ENCODE measurements around the gene COL25A1.

Gene COL25A1

DNA sequence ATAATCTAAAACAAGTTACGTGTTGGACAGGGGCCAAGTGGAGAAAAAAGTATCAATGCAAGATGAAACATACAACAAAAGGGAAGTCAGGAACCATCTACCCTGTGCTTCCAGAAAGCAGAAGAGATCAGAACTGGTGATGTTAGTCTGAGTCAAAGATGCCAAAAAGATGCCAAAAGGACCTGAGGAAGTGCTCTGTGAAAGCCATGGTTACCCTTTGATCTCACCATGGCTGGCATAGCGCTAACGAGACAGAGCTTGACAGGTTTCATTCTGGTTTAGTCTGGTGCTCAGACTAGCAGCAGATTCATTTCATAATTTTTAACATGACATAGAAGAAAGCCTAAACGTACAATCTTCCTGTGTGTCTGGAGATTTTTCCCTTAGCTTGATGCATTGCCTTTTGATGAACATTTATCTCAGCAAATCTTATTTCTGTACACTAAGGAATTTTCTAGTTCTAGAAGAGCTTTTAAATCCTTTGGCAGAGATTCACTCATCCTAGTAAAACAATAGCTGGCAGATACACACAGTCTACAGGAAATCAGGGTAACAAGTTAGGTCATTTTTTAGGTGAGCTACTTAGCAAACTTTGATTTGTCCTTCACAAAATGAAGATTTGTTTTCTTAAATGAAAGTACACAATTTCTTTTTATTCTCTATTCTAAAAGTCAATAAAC, 87.7 kb downstream of the COL25A1 start:
- DNase-seq, result no peak

DNA sequence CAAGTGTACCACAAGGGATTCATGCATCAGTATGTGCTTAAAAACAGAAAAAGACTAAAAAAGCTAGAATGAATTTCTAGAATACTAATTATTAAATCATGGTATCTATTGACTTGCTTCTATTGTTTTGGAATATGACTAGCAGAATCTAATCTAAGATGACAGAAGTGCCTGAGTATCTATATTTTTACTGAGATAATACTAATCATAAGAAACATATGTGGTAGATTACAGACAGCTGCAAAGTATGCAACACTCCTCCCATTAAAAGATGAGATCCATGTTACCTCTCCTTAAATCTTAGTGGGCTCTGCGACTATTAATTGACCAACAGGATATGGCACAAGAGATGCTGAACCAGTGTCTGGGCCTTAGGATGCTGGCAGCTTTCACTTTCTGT, 89.4 kb downstream of the COL25A1 start:
- no peak for DNase-seq

DNA sequence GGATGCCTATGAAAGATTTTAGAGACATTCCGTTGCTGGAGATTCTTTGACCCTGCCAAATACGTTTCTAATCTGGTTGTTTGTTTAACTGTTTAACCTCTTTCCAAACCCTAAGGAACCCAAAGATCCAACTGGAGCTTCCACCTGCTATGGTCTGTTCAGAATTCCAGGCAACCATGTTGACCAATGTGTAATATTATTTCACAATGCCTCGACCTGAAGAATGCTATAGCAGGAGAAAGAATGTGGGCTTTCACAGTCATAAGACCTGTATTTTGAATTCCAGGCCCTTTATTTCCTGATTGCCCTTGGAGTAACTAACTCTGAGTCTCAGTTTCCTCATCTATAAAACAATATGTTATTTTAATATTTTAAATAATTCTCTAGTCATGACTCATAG, 90.8 kb downstream of the COL25A1 start:
- DNase-seq, result no peak

DNA sequence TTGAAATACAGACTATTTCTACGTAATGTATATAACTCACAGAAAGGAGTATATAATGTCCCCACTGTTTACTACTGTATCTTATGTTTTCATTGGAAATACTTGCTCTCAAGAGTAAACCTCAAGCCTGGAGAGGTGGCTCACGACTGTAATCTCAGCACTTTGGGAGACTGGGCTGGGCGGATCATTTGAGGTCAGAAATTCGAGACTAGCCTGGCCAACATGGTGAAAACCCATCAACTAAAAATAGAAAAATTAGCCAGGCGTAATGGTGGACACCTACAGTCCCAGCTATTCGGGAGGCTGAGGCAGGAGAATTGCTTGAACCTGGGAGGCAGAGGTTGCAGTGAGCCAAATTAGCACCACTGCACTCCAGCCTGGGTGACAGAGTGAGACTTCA, 92.8 kb downstream of the COL25A1 start:
- no peak for DNase-seq

DNA sequence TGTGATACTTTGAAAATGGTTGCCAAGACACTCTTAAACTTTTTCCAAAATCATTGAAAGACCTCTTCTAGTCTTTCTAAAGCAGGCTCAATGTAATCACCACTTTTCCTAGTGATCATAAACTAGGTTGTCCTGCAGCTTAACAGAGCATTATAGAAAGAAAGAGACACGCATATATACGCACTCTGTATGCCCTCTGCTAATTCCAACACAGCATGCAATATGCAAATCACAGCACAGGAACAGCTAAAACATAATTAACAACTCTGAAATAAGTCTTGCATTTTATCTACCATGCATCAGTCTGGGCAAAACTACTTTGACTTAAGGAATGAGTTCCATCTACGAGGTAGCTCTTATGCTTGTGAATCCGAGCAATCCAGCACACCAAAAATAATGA, 94.6 kb downstream of the COL25A1 start:
- DNase-seq, result no peak

DNA sequence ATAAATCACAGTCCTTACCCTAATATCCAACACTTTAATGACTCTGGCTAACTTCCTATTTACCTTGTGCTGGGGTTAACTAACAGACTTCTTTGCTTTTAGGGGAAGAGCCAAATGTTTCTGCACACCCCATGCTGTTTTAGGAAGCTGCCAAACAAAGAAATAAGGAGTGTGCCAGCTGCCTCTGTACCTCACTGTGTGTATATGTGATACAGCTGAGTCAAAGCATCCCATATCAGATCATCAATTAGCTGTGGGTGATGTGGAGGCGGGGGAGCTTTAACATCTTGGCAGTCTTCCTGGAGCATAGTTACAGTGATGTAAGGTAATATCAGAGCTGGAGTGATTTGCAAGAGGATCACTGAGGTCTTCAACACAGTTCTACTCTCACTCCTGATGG, 95.4 kb downstream of the COL25A1 start:
- DNase-seq, result no peak

DNA sequence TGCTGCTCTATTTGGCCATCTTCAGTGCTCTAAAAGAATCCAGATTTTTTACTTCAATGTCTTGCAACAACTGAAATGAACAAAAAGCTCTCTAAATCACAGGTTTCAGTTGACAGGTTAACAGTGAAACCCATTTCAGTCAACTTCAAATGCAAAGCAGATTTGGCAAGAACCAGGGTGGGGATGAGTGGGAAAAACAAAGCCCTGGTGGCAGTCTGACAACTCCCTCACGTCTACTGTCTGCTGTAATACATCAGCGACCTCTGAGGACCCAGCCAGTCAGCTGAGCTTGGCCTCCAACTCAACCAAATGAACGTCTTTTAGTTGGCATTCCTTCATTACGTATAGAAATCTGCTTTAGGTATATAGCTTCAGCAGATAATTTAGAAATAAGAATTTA, 95.8 kb downstream of the COL25A1 start:
- DNase-seq, result no peak

DNA sequence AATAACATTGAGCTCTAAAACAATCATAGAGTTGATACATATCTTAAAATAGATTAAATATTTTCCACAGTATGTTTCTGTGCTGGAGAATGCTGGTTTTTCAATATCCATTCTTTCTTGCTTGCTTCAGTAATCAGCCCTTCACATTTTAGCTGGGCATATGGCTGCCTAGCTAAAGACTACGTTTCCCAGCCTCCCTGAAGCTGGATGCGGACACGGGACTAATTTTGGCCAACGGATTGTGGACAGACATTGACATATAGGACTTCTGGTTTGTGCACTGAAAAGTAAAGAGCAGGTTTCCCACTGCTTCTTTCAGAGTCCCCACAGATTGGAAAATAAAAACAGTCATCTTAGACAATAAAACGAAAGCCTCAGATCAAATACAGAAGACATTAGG, 97.3 kb downstream of the COL25A1 start:
- DNase-seq, result no peak

DNA sequence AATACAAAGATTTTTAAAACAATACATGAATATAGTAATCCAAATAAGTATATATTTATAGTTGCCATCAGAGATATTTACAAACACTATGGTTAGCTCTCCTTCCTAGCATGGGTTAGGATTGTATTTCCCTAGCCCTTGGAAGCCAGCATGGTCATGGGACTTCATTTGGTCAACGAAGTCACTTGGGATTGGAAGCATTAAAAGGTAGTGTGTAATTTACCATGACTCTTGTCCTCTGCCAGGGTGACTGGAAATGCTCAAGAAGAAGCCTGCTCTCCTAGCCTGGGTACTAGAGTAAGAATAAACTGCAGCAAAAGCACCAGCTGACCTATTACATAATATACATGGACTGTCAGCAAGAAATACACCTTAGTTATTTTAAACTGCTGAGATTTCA, 102.9 kb downstream of the COL25A1 start:
- no peak for DNase-seq

DNA sequence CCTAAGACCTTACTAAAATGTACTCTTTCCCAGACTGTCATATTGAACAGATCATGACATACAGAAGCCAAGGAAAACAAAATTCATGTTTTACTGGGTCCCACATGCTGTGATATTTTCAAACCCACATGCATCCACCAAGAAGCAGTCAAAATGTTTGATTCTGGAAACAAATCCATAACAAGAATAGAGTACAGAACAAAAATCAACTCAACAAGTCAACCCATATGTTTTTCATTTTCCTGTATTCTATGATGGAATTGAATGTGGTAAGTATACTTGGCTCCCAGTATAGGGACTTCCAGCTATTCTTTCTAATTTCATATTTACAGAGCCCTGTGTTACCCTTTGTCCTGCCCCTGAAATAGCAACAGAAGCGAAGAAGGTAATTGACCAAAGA, 106.8 kb downstream of the COL25A1 start:
- DNase-seq, result no peak

DNA sequence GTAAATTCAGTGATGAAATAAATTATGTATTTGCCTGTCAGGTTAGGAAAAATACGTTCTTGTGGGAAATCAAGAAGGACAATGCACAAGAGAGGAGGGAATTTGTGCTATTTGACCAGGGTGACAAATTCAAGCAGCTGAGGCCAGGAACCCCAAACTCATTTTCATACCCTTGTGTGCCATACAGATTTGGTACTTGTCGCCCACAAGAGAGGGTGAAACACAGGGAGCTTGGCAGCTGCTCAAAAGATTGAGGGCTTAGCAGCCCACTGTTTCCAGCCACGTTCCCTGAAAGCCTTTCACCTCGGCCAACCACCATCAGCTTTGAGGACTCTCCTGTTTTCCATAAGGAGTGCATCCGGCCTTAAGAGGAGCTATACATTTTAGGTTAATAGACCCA, 111.2 kb downstream of the COL25A1 start:
- no peak for DNase-seq

DNA sequence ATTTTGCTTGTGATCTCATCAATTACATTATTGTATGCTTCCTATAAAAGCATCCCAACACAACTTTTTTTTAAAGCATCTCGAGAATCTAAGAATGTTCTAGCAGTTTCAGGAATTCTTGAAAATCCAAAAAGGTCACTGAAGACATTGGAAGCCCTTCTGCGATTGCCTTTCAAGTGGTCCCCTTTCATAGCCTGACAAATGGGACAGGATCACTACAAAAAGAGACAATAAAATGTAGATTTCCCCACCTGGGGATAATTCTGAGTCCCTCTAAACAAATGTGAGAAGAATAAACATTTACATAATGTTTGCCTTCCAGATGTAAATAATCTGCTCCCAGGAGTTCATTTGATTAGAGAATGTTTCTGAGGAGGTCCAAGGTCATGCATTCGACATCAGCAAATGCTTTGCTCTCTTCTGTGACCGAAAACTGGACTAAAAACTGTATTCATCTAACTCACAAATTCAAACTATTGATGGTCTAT, 116.0 kb downstream of the COL25A1 start:
- no peak for DNase-seq

DNA sequence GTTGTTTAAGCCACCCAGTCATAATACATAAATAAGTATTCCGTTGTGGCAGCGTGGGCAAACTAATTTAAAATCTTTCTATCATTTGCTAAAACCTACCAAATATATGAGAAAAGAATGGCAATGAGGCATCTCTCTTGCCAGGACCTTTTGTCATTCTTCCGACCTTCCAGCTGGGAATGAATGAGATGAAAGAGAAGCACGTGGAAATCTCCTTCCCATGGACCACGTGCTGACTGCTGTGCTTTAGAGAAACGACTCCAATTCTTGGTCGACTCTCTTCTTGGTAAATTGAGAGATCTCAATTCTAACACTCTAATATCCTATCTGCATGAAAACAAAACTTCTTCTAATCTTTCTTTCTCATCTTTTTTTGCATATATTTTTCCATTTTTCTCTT, 116.5 kb downstream of the COL25A1 start:
- no peak for DNase-seq

DNA sequence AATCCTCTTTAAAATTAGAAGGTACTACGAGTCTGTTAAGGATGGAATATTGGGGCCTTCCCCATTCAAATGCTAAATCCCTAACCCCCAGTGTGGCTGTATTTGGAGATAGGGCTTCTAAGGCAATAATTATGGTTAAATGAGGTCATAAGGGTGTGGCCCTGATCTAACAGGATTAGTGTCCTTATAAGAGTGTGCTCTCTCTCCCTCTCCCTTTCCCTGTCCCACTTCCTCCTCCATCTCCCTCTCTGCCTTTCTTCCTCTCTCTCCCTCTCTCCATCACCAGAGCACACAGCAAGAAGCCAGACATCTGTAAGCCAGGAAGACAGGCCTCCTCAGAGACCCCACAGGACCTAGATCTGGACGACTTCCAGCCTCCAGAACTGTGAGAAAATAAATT, 116.9 kb downstream of the COL25A1 start:
- DNase-seq, result no peak

DNA sequence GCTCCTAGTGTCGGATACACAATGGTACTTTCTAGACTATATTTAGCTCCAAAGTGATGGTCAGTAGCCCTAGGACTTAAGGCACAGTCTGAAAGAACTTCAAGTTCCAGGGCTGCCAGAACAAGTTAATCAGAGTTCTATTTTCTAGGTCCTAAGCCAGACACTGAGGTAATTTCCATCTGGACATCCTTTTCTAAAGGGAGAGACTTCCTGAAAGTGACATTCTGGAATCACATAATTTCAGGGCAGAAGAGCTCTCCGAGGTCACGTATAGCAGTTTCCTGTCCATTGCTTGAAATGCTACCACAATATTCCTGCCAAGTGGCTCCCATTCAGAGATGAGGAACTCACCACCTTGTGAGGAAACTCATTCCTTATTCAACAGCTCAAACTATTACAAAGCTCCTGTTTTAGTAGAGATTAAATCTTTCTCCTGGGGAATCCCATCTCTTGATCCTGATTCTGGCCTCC, 117.9 kb downstream of the COL25A1 start:
- no peak for DNase-seq

DNA sequence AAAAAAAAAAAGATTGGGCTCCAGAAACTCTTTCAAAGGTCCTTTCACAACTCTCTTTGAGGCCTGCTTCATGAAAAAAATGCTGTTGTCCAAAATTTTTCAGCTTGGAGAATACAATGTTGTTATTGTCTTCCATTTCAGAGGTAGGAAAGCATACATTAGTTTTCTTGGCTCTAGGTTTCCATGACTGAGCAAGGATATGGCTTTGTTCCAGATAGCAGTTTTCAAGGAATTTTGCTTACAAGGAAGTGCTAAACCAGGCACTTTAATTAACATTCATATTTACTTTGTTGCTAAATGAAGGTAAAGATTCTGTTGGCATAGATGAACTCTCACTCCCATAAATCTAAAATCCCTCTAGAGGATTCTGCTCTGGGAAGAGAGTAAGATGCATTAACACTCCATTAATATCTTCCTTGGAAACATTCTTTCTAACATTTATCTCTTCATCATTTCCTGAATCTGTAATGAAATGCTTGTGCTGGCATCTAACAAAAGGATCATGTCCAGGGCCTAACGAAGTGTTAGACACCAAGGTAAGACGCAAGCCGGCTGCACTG, 118.4 kb downstream of the COL25A1 start:
- DNase-seq, result no peak

DNA sequence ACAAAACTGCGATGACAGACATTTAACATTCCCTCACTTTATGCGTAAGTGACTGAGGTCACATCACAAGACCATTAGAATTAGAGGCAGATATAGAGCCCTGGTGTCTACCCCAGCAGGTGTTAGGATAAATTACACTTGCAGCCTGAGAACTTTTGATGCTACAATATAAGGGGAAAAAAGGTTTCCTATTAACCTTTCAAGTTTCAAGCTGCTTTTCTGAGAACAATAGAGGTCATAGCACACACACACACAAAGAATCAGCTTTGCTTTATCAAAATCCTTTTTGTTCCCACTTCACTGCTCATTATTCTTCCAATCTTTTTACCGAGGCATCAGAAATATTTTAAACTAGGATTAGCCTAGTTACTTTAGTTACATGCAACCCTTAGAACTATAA, 119.8 kb downstream of the COL25A1 start:
- no peak for DNase-seq

DNA sequence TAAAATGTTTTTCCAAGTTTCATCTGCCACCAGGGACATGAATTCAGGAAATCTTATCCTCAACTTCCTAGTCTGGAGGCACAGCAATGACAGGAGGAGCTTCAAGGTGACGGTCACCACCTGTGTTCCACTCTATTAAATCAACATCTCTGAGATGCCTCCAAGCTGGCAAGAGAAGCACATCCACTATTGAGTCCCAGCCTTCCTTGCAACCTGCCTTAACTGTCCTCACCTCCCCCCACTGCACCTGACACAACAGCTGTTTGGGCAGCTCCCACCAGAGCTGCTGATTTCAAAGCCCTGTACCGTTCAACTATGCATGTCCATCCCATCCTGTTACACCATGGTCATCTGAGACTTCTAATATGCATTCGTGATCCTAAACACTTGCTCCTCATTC, 123.4 kb downstream of the COL25A1 start:
- DNase-seq, result no peak

DNA sequence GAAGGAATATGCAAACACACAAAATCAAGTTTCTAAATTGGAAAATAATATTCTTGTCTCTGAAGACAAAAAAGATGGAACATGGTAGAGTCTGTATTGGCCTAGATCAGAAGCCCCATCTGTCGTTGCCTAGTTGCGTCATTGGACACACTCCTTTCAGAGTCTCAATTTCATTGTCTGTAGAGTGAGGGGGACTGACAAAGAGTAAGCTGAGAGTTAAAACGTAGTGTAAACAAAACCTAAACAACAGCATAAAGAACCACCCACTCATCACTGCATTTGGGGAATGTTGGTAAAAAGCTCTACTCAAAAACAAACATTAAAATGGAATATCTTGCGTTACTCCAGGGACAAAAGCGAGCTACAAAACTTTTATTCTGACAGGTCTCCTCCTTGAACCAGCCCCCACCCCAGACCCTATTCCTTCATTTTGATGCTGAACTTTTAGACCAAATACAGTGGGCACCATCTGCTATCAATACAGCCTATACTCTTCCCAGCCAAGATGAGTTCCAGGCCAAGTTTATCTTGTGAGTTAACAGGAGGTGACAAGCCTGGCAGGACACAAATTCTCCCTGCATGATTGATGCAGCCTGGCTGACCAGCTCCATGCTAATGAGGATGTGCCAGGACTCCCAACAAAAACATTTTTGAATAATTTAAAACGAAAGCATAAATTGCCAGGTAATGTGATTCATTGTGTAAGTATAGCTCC, 125.2 kb downstream of the COL25A1 start:
- no peak for DNase-seq

DNA sequence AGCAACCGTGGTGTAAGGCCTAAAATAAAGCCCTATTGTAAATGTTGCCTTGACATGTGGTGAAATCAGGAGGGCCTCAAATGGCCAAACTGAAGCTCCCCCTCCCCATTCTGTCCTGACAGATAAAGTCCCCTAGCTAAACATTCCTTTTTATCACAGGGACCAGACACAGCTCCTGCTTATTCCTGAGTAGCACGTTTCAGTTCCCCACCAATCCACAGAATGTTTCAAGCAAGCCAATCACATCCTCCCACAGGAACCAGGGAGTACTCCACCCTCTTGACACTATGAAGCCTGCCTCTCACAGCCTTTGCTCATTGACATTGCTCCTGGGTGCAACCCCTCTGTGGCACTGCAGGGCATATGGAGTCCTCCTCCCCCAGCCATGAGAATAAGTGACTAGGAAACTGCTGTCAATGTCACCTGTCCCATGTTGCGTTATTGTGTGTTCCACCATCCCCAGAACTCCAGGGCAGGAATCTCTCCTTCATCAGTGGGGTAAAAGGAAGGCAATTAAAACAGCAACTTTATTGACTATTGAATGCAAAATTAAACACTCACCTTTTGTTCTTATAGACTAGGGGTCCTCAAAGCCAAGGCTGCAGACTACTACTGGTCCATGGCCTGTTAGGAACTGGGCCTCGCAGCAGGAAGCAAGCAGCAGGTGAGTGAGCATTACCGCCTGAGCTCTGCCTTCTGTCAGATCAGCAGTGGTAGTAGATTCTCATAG, 128.1 kb downstream of the COL25A1 start:
- DNase-seq, result no peak

DNA sequence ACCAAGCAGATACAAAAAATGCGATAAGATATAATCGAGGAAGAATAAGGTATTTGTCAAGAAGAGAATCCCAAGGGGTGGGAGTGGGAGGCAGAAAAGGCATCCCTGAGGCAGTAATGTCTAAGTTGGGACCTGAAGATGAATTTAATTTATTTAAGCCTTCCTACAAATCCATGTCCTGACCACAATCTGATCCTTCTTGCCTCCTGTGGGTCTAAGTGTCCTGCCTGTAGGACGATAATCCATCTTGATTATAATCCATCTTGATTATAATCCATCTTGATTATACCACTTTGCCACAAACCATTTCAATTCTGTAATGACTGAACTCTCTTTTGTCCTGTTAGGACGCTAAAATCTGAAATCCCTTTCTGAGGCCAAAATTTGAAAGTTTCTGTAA, 130.2 kb downstream of the COL25A1 start:
- DNase-seq, result no peak

DNA sequence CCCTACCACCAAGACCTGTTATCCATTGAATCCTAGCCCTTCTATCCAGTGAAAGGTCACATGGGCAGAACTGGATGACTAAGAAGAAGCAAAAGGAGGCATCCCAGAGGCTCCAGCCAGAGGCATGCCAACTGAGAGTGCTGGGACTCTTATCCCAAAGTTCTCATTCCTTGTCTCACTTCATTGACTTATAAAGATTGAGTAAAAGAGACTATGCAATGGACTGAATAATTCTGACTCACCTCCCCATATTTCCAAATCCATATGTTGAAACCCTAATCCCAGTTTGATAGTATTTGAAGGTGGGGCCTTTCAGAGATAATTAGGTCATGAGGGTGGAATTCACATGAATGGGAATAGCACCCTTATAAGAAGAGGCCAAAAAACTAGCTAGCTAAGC, 131.4 kb downstream of the COL25A1 start:
- DNase-seq, result no peak

DNA sequence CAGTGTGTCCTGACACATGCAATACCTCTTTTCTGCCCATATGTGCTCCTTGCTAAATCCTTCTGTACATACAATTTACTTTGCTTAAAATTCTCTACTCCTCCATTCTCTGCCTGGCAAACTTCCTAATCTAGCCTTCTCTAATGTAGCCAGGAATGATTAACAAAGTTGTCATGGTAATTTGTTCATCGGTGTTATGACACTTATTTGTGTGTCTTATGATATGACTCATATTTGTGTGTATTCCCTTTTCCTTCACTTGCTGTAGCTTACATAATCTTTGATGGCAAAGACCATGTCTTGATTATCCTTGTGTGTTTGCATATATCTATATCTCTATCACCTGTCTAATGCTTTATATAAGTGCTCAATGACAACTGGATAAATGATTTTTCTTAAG, 133.3 kb downstream of the COL25A1 start:
- no peak for DNase-seq

DNA sequence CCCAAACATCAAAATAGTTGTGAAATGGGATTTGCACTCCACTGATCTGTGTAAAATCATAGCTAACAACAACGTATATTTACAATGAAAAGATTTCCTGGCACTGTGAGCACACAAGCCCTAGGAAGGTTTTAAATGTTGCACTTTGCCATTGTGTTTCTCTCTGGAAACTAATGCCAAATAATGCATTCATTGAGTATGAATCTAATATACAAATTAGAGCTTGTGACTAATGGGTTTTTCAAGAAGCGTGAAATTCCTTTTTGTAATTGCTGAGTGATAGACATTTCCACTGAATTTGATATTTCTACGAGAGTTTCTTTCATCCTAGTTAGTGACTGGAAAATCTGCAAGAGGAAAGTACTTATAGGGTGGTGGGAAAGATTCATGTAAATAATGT, 135.9 kb downstream of the COL25A1 start:
- no peak for DNase-seq

Measured in activated naive CD4-positive, alpha-beta T cell treated with Interleukin-2 at 50 U/mL for 16 hours (primary cell).